Neural progenitor cell (in vitro differentiated cells): ENCODE data around the gene PACSIN3. TPM values are rescaled to one million over a fixed set of nuclear protein-coding genes. Genes with fewer than 3 reads are reported as not detected.
A peak's percentile ranks its signal among the peaks of the same experiment; 100 is the strongest.

Source experiments
- DNase-seq: peaks from one replicate; pipeline ENCODE4 v3.0.0-alpha.2; 2016; ENCODE audit warnings: low spot score
- H2AFZ ChIP-seq: fragments of 200-600 bp; sonication (generic); replicated peaks from 2 replicates; pipeline ENCODE4 v1.6.1; 2016; ENCODE audit warnings: antibody characterized with exemption
- H3F3A ChIP-seq: fragments of 200-600 bp; sonication (generic); 2 replicates; pipeline ENCODE4 v1.6.1; 2016; ENCODE audit warnings: antibody characterized with exemption, low read depth
- H3K27ac ChIP-seq: fragments of 200-600 bp; sonication (generic); 2 replicates; pipeline ENCODE4 v1.5.1; 2016; ENCODE audit warnings: mild to moderate bottlenecking
- H3K27me3 ChIP-seq: fragments of 200-600 bp; sonication (generic); 2 replicates; pipeline ENCODE4 v1.6.1; 2016; ENCODE audit warnings: mild to moderate bottlenecking, moderate library complexity
- H3K36me3 ChIP-seq: fragments of 200-600 bp; sonication (generic); 2 replicates; pipeline ENCODE4 v1.5.1; 2016
- H3K4me1 ChIP-seq: fragments of 200-600 bp; sonication (generic); 2 replicates; pipeline ENCODE4 v1.6.1; 2016; ENCODE audit warnings: mixed run types
- H3K4me2 ChIP-seq: fragments of 200-600 bp; sonication (generic); 2 replicates; pipeline ENCODE4 v1.6.1; 2016
- H3K4me3 ChIP-seq: fragments of 200-600 bp; sonication (generic); 2 replicates; pipeline ENCODE4 v1.5.1; 2016
- H3K79me2 ChIP-seq: fragments of 200-600 bp; sonication (generic); 2 replicates; pipeline ENCODE4 v1.6.1; 2016; ENCODE audit warnings: low read depth
- H3K9ac ChIP-seq: fragments of 200-600 bp; sonication (generic); 2 replicates; pipeline ENCODE4 v1.6.1; 2016
- H3K9me3 ChIP-seq: fragments of 200-600 bp; sonication (generic); 2 replicates; pipeline ENCODE4 v1.5.1; 2016; ENCODE audit warnings: low read depth
- H4K20me1 ChIP-seq: fragments of 200-600 bp; sonication (generic); 2 replicates; pipeline ENCODE4 v1.6.1; 2016; ENCODE audit warnings: low read depth
- H3K27ac Mint-ChIP-seq: 3 replicates; pipeline ENCODE4 v1.8.0; 2021; ENCODE audit warnings: mixed read lengths
- H3K27me3 Mint-ChIP-seq: 2 replicates; pipeline ENCODE4 v1.8.0; 2022; ENCODE audit warnings: low read depth, mild to moderate bottlenecking, inconsistent platforms, moderate library complexity, mixed read lengths; ENCODE audit not compliant: insufficient read depth
- H3K36me3 Mint-ChIP-seq: 3 replicates; pipeline ENCODE4 v1.8.0; 2021; ENCODE audit warnings: mixed read lengths
- H3K4me1 Mint-ChIP-seq: 3 replicates; pipeline ENCODE4 v1.8.0; 2021; ENCODE audit warnings: mixed read lengths
- H3K4me3 Mint-ChIP-seq: 3 replicates; pipeline ENCODE4 v1.8.0; 2021; ENCODE audit warnings: mild to moderate bottlenecking, moderate library complexity, mixed read lengths
- H3K9me3 Mint-ChIP-seq: 3 replicates; pipeline ENCODE4 v1.8.0; 2020; ENCODE audit warnings: mixed read lengths
- EZH2 ChIP-seq: fragments of 200-600 bp; sonication (generic); IDR thresholded peaks from 2 replicates; pipeline ENCODE4 v1.6.1; 2017; ENCODE audit warnings: antibody characterized with exemption, mild to moderate bottlenecking, moderate library complexity
- EZH2phosphoT487 ChIP-seq: fragments of 200-600 bp; sonication (generic); IDR thresholded peaks from 2 replicates; pipeline ENCODE4 v1.6.1; 2017; ENCODE audit warnings: antibody characterized with exemption
- total RNA-seq: library from RNA; depleted of rRNA; stranded (reverse); fragments of >200 nt; gene quantifications from 2 replicates; pipeline ENCODE4 v1.2.3, GENCODE V29; 2015; ENCODE audit warnings: low replicate concordance
- TF ChIP-seq, protein P1 (sequence below): fragments of 200-600 bp; sonication (generic); IDR thresholded peaks from 2 replicates; pipeline ENCODE4 v1.5.1; 2017; ENCODE audit warnings: antibody characterized with exemption, mild to moderate bottlenecking

The PACSIN3 gene
- total RNA-seq, 1 donor from 2014 or later: 7.1 TPM

DNA sequence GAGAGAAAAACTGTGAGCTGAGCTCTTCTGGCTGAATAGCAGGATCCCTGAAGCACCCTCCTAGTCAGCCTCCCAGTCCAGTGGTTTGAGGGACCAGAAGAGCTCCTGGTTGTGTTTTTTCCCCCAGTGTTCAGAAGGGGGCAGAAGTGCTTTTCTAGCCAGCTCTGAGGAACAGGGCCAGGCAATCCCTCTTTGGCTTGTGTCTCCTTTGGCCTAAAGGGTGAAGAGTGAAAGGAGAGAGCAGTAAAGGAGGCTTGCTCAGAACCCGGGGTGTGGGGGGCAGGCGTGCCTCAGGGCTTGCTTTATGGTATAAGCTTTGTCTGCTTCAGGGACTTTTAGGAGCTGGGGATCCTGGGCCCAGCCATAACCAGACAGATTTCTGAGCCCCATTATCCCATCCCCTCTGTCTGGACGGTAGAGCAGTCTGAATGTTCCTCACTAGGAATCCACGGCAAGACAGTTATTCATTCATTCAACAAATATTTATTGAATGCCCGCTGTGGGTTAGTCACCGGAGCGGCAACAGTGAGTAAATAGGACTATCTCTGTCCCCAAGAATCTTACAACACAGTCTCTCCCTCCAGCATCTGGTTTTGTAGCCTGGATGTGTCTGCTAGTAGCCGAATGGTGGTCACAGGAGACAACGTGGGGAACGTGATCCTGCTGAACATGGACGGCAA is 47.9 kb upstream of the PACSIN3 start:
- peak; percentile 59 for DNase-seq
- no peak overlapping the region for H3K4me2 ChIP-seq

DNA sequence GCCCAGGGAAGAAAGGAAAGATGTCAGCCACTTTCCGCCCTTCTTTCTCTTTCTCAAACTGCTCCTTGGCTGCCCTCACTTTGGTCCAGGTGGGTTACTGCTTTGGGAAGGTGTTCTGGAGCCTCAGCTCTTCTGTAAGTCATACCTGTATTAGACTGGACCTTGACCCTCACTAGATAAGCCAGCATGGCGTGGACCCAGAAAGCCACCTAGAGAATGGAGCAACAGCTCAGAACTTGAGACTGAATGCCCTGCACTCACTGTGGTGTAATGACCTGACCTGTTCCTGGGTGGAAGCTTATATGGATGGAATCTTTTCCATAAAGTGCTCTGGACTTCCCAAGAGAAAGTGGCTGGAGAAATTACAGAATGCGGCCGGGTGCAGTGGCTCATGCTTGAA is 46.8 kb upstream of the PACSIN3 start:
- Histone ChIP-seq H3K9ac (no peak overlapping the region), H3F3A (no peaks in the 10 kb centered on the region), H2AFZ (no peak overlapping the region), H3K27me3 (no peaks in the 10 kb centered on the region), H4K20me1 (no peaks in the 10 kb centered on the region), H3K27ac (no peak overlapping the region), H3K4me3 (no peak overlapping the region), H3K36me3 (no peaks in the 10 kb centered on the region), H3K79me2 (no peaks in the 10 kb centered on the region), H3K9me3 (no peaks in the 10 kb centered on the region), H3K4me1 (no peaks in the 10 kb centered on the region), H3K4me2 (no peak overlapping the region)
- Mint-ChIP-seq H3K27me3 (peaks cover 5% of the 10 kb centered on the region), H3K9me3 (no peaks in the 10 kb centered on the region), H3K36me3 (peaks cover 5% of the 10 kb centered on the region), H3K4me3 (no peak overlapping the region), H3K27ac (no peak overlapping the region), H3K4me1 (peaks cover 10% of the 10 kb centered on the region)
- no peak for DNase-seq
- TF ChIP-seq, protein P1, sequence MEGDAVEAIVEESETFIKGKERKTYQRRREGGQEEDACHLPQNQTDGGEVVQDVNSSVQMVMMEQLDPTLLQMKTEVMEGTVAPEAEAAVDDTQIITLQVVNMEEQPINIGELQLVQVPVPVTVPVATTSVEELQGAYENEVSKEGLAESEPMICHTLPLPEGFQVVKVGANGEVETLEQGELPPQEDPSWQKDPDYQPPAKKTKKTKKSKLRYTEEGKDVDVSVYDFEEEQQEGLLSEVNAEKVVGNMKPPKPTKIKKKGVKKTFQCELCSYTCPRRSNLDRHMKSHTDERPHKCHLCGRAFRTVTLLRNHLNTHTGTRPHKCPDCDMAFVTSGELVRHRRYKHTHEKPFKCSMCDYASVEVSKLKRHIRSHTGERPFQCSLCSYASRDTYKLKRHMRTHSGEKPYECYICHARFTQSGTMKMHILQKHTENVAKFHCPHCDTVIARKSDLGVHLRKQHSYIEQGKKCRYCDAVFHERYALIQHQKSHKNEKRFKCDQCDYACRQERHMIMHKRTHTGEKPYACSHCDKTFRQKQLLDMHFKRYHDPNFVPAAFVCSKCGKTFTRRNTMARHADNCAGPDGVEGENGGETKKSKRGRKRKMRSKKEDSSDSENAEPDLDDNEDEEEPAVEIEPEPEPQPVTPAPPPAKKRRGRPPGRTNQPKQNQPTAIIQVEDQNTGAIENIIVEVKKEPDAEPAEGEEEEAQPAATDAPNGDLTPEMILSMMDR: no peak
- TF ChIP-seq EZH2phosphoT487: no peak
- TF ChIP-seq EZH2: no peak

More for the DNA sequence above, 47.9 kb upstream of the PACSIN3 start:
- H2AFZ ChIP-seq: no peak overlapping the region
- H3K4me3 Mint-ChIP-seq: no peak overlapping the region
- H3K27ac ChIP-seq: no peak overlapping the region
- H4K20me1 ChIP-seq: no peaks in the 10 kb centered on the region
- no peaks in the 10 kb centered on the region for H3K9me3 ChIP-seq
- no peaks in the 10 kb centered on the region for H3K9me3 Mint-ChIP-seq
- H3K27ac Mint-ChIP-seq: no peak overlapping the region
- no peaks in the 10 kb centered on the region for H3K36me3 ChIP-seq
- no peak overlapping the region for H3K9ac ChIP-seq
- H3K79me2 ChIP-seq: no peaks in the 10 kb centered on the region
- H3K4me3 ChIP-seq: no peak overlapping the region
- no peaks in the 10 kb centered on the region for H3K27me3 ChIP-seq
- peaks cover 3% of the 10 kb centered on the region for H3K27me3 Mint-ChIP-seq
- H3K4me1 Mint-ChIP-seq: peaks cover 10% of the 10 kb centered on the region
- H3K36me3 Mint-ChIP-seq: peaks cover 5% of the 10 kb centered on the region
- TF ChIP-seq, protein P1: peak; percentile 50
- no peak for TF ChIP-seq EZH2phosphoT487
- no peak for TF ChIP-seq EZH2
- H3F3A ChIP-seq: no peaks in the 10 kb centered on the region
- H3K4me1 ChIP-seq: no peaks in the 10 kb centered on the region

DNA sequence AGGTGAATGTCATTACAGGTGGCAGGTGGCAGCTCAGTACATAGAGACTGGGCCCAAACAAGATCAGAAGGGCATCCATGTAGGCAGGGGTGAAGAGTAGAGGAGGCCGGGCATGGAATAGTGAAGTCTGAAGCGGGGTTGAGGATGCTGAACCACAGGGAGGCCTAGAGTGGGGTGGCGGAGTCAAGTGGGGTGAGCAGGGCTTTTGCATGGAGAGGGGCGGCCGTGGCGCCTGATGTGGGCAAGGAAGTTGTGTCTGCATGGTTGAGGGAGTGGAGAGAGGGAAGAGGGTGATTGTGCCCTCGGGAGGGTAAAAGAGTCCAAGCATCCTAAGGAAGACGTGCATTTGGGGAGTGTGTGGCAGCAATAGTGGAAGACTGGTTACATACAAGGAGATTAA is 42.9 kb upstream of the PACSIN3 start:
- no peaks in the 10 kb centered on the region for H3K36me3 Mint-ChIP-seq
- H3F3A ChIP-seq: no peaks in the 10 kb centered on the region
- H3K4me1 Mint-ChIP-seq: no peaks in the 10 kb centered on the region
- H3K9me3 Mint-ChIP-seq: no peaks in the 10 kb centered on the region
- H3K9ac ChIP-seq: no peak overlapping the region
- no peak overlapping the region for H3K27ac Mint-ChIP-seq
- peaks cover 4% of the 10 kb centered on the region for H3K27me3 Mint-ChIP-seq
- H4K20me1 ChIP-seq: no peaks in the 10 kb centered on the region
- no peak for DNase-seq
- no peaks in the 10 kb centered on the region for H3K4me1 ChIP-seq
- H3K4me2 ChIP-seq: no peak overlapping the region
- H3K27me3 ChIP-seq: no peaks in the 10 kb centered on the region
- no peak overlapping the region for H3K4me3 ChIP-seq
- no peaks in the 10 kb centered on the region for H3K9me3 ChIP-seq
- no peak overlapping the region for H3K27ac ChIP-seq
- H2AFZ ChIP-seq: no peak overlapping the region
- H3K4me3 Mint-ChIP-seq: no peak overlapping the region
- H3K36me3 ChIP-seq: no peaks in the 10 kb centered on the region
- TF ChIP-seq, protein P1: no peak
- TF ChIP-seq EZH2phosphoT487 (no peak), EZH2 (no peak)
- H3K79me2 ChIP-seq: no peaks in the 10 kb centered on the region
